B cell (primary cell): Measurements from ENCODE around the gene WSB2. TPM values are rescaled to one million over a fixed set of nuclear protein-coding genes. Genes with fewer than 3 reads are reported as not detected.

Experiments
- ATAC-seq: fragments of 200-7000 bp; cut with Tn5 transposase; one replicate; pipeline ENCODE4 v1.10.0; 2021; ENCODE audit warnings: low read depth, mild to moderate bottlenecking, moderate number of reproducible peaks, moderate library complexity
- CTCF ChIA-PET: fragments of 350-600 bp; sonication (Branson Sonifier 250); formaldehyde crosslinking; loops from one replicate; lab custom pipeline; 2021; ENCODE audit warnings: antibody characterized with exemption, inconsistent platforms; lab: Charles Lee
- POLR2A ChIA-PET: fragments of 350-600 bp; sonication (Branson Sonifier 250); formaldehyde crosslinking; loops from one replicate; lab custom pipeline; 2021; ENCODE audit warnings: antibody characterized with exemption; lab: Charles Lee
- DNase-seq: peaks from one replicate; pipeline ENCODE4 v3.0.0; 2013
- H2AFZ ChIP-seq: 2 replicates; pipeline ENCODE4 v1.6.1; 2012; ENCODE audit warnings: mild to moderate bottlenecking, low read depth, low read length; ENCODE audit not compliant: insufficient read depth, poor library complexity, severe bottlenecking
- H3K27ac ChIP-seq, 2 donors: 1 replicate in 1 of 2; 2 replicates in 1 of 2; pipeline ENCODE4 v1.5.1; 2012 to 2013; ENCODE audit warnings: low read length in 2 of 2, mild to moderate bottlenecking in 2 of 2, moderate library complexity in 1 of 2
- H3K27me3 ChIP-seq, 4 experiments: fragments of 200-600 bp in 1 of 4; sonication (generic) in 1 of 4; replicated peaks in 1 of 4; 1 replicate in 2 of 4; 2 replicates in 2 of 4; pipeline versions ENCODE4 v1.6.1 to v1.7.0; 2013 to 2016; ENCODE audit warnings: low read length in 3 of 4, mild to moderate bottlenecking in 2 of 4, mixed read lengths in 1 of 4, moderate library complexity in 1 of 4; ENCODE audit not compliant: insufficient read depth in 4 of 4, control insufficient read depth in 3 of 4; ENCODE audit errors: control extremely low read depth in 1 of 4
- H3K36me3 ChIP-seq, 2 experiments: replicated peaks in 1 of 2; 1 replicate in 1 of 2; 2 replicates in 1 of 2; pipeline versions ENCODE4 v1.6.1 to v1.7.1; 2013; ENCODE audit warnings: low read length in 1 of 2; ENCODE audit not compliant: insufficient read depth in 2 of 2, control insufficient read depth in 1 of 2; ENCODE audit errors: control extremely low read depth in 1 of 2, extremely low read depth in 1 of 2
- H3K4me1 ChIP-seq, 2 donors: fragments of 200-600 bp in 1 of 2; sonication (generic) in 1 of 2; 1 replicate in 1 of 2; 2 replicates in 1 of 2; pipeline versions ENCODE4 v1.5.1 to v1.6.1; 2013 to 2017; ENCODE audit warnings: low read length in 2 of 2; ENCODE audit not compliant: control insufficient read depth in 2 of 2, insufficient read depth in 2 of 2
- H3K4me2 ChIP-seq: replicated peaks from 2 replicates; pipeline ENCODE3; 2012; ENCODE audit warnings: mild to moderate bottlenecking, low read depth, low read length; ENCODE audit not compliant: poor library complexity, severe bottlenecking
- H3K4me3 ChIP-seq, 5 experiments: fragments of 200-600 bp in 1 of 5; sonication (generic) in 1 of 5; 1 replicate in 3 of 5; 2 replicates in 2 of 5; pipeline versions ENCODE4 v1.5.1 to v1.7.0; 2011 to 2016; ENCODE audit warnings: low read length in 4 of 5, mild to moderate bottlenecking in 4 of 5, low read depth in 2 of 5, control low read depth in 1 of 5, moderate library complexity in 1 of 5; ENCODE audit not compliant: insufficient read depth in 1 of 5; ENCODE audit errors: control extremely low read depth in 1 of 5, extremely low read depth in 1 of 5
- H3K79me2 ChIP-seq: fragments of 200-600 bp; sonication (generic); one replicate; pipeline ENCODE4 v1.6.0; 2016; ENCODE audit warnings: low read length; ENCODE audit not compliant: control insufficient read depth, insufficient read depth
- H3K9ac ChIP-seq: fragments of 200-600 bp; sonication (generic); 2 replicates; pipeline ENCODE4 v1.6.1; 2017; ENCODE audit warnings: mild to moderate bottlenecking, low read length, moderate library complexity
- H3K9me3 ChIP-seq, 3 donors: one replicate each; pipeline versions ENCODE4 v1.6.1 to v1.7.1; 2013; ENCODE audit warnings: low read length in 2 of 3; ENCODE audit not compliant: control insufficient read depth in 2 of 3, insufficient read depth in 1 of 3; ENCODE audit errors: control extremely low read depth in 1 of 3
- H4K20me1 ChIP-seq: 2 replicates; pipeline ENCODE4 v1.6.0; 2012; ENCODE audit warnings: mild to moderate bottlenecking, low read length; ENCODE audit not compliant: insufficient read depth, control insufficient read depth, poor library complexity, severe bottlenecking
- H3K27ac Mint-ChIP-seq: one replicate; pipeline ENCODE4 v1.8.0; 2021; ENCODE audit warnings: mixed read lengths
- H3K27me3 Mint-ChIP-seq: one replicate; pipeline ENCODE4 v1.8.0; 2021; ENCODE audit warnings: mixed read lengths
- H3K4me1 Mint-ChIP-seq: one replicate; pipeline ENCODE4 v1.8.0; 2021; ENCODE audit warnings: mixed read lengths
- H3K4me3 Mint-ChIP-seq: one replicate; pipeline ENCODE4 v1.8.0; 2021; ENCODE audit warnings: mixed read lengths
- H3K9me3 Mint-ChIP-seq: one replicate; pipeline ENCODE4 v1.8.0; 2022; ENCODE audit warnings: mixed read lengths; ENCODE audit not compliant: insufficient read depth
- CTCF ChIP-seq: fragments of 200-600 bp; IDR thresholded peaks from one replicate; pipeline ENCODE4 v1.8.0; 2022; ENCODE audit warnings: antibody characterized with exemption, mild to moderate bottlenecking
- EZH2 ChIP-seq: IDR thresholded peaks from 2 replicates; pipeline ENCODE4 v1.6.1; 2012; ENCODE audit warnings: borderline replicate concordance, low read depth, mild to moderate bottlenecking, moderate library complexity, low read length; ENCODE audit not compliant: insufficient read depth, poor library complexity, severe bottlenecking
- WGBS: methylation state at CpG from one replicate; pipeline ENCODE4 v1.1.5; 2013; ENCODE audit warnings: missing lambda C conversion rate; ENCODE audit not compliant: insufficient coverage; 5-methylcytosine and 5-hydroxymethylcytosine counted together
- intact Hi-C: fragments of 100-400 bp; cut with micrococcal nuclease; formaldehyde crosslinking; loops from one replicate; pipeline ENCODE4 v1.10.0; 2022
- polyA plus RNA-seq: library from polyadenylated mRNA; depleted of rRNA; stranded (reverse); fragments of >200 nt; gene quantifications from 2 replicates; pipeline ENCODE4 v1.2.3, GENCODE V29; 2012
- total RNA-seq, 2 donors: library from RNA; stranded (reverse); fragments of 120-200 nt in 1 of 2; gene quantifications; 1 replicate in 1 of 2; 2 replicates in 1 of 2; pipeline versions ENCODE4 v1.2.3 to v1.2.4, GENCODE V29; 2013 to 2022

The WSB2 gene
- total and polyA plus RNA-seq, 2 donors (not counting 1 experiment from before 2014, with no cell fraction given) = 12.3 to 21.4 TPM

DNA sequence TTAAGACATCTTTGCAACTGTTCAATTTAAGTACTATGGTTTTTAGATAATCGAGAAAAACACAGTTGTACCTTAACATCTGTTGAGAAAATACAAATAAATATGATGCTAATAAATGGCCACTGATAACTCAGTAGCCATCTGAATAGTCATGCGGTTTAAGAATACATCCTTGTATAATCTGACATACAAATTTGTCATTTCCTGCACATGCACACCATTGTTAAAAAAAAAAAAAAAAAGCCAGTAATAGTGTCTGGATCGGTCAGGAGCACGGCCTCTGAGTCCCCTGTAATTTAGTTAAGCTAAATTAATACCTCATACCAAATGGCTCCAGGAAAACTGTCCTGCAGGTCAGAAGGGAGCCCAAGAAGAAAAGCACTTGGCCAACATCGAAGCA, 27.7 kb downstream of the WSB2 start:
- no peak overlapping the region for H3K4me2 ChIP-seq
- WGBS = 100% methylated on average over 2 of the region's 5 CpGs
- POLR2A ChIA-PET = no interaction called here

GRCh38 chr12:118032188-118032587, 28.8 kb downstream of the WSB2 start:
- H3K79me2 ChIP-seq = no peaks in the 10 kb centered on the region
- no peak overlapping the region for H3K4me2 ChIP-seq
- Mint-ChIP-seq H3K27ac (no peak overlapping the region), H3K27me3 (no peaks in the 10 kb centered on the region), H3K4me1 (peaks cover 15% of the 10 kb centered on the region), H3K9me3 (no peaks in the 10 kb centered on the region), H3K4me3 (no peak overlapping the region)
- no peak overlapping the region for H3K27ac ChIP-seq
- ATAC-seq (no peak), DNase-seq (no peak)
- WGBS = 80% methylated on average over 2 of the region's 7 CpGs
- ChIA-PET CTCF (no interaction called here), POLR2A (no interaction called here)
- H2AFZ ChIP-seq = no peak overlapping the region
- H3K4me1 ChIP-seq = peaks cover 8 to 10% of the 10 kb centered on the region in 2 donors
- H4K20me1 ChIP-seq = no peaks in the 10 kb centered on the region
- intact Hi-C loops = loop anchor here (10.0 kb wide), 1 partner anchor 157 kb away; no protein-coding TSS in a partner anchor
- no peaks in the 10 kb centered on the region for H3K9me3 ChIP-seq
- no peaks in the 10 kb centered on the region for H3K27me3 ChIP-seq
- H3K4me3 ChIP-seq = no peak overlapping the region
- no peak overlapping the region for H3K9ac ChIP-seq
- peaks cover 0 to 51% of the 10 kb centered on the region in 2 experiments for H3K36me3 ChIP-seq
- no peak for TF ChIP-seq EZH2
- TF ChIP-seq CTCF = no peak

More for the DNA sequence above, 27.7 kb downstream of the WSB2 start:
- H3K9ac ChIP-seq = no peak overlapping the region
- DNase-seq (no peak), ATAC-seq (no peak)
- no peaks in the 10 kb centered on the region for H3K9me3 ChIP-seq
- no peaks in the 10 kb centered on the region for H3K79me2 ChIP-seq
- no peaks in the 10 kb centered on the region for H3K9me3 Mint-ChIP-seq
- peaks cover 0 to 52% of the 10 kb centered on the region in 2 experiments for H3K36me3 ChIP-seq
- H3K27ac ChIP-seq = no peak overlapping the region
- no peaks in the 10 kb centered on the region for H3K27me3 Mint-ChIP-seq
- H3K27ac Mint-ChIP-seq = no peak overlapping the region
- H4K20me1 ChIP-seq = no peaks in the 10 kb centered on the region
- no peak overlapping the region for H3K4me3 ChIP-seq
- no peak overlapping the region for H2AFZ ChIP-seq
- peaks cover 15% of the 10 kb centered on the region for H3K4me1 Mint-ChIP-seq
- no peaks in the 10 kb centered on the region for H3K27me3 ChIP-seq
- no peak overlapping the region for H3K4me3 Mint-ChIP-seq
- intact Hi-C loops = loop anchor here (10.0 kb wide), 1 partner anchor 159 kb away; no protein-coding TSS in a partner anchor
- TF ChIP-seq CTCF (no peak), EZH2 (no peak)
- peaks cover 8 to 10% of the 10 kb centered on the region in 2 donors for H3K4me1 ChIP-seq
- CTCF ChIA-PET = no interaction called here
